GM19023 (cell line): Measurements from ENCODE around the gene CKB.

ENCODE experiments used
- ATAC-seq: cut with Tn5 transposase; IDR thresholded peaks from one replicate; pipeline ENCODE4 v1.9.1; 2021; ENCODE audit warnings: mild to moderate bottlenecking, moderate library complexity; ENCODE audit not compliant: unreplicated experiment

The CKB gene

GRCh38 chr14:103522649-103523574 lies at the start of gene CKB:
Gene CKB (minus strand): TSS chr14:103522830. CDS start chr14:103522493, 337 bp downstream.
- ATAC-seq: no peak

- no peak for ATAC-seq
Observed at GRCh38 chr14:103569408-103569807, 46.8 kb upstream of the CKB start.

DNA sequence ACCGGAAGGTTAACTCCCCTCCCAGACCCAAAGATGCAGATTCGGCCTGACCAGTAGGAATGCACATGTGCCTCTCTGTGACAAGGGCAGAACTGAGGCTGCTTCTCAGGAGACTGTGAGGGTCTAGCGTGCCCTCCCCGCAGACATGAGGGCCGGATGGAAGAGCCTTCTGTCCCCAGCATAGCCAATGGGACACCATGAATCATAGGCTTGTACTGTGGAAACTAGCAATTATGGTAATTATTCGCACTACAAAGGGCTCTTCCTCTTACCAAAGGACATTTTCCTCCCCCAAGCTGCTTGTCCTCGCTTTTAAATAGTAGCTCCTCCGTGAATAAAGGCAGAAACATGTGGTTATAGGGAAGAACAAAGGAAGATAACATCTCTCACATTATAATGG lies 46.3 kb upstream of the CKB start:
- no peak for ATAC-seq

DNA sequence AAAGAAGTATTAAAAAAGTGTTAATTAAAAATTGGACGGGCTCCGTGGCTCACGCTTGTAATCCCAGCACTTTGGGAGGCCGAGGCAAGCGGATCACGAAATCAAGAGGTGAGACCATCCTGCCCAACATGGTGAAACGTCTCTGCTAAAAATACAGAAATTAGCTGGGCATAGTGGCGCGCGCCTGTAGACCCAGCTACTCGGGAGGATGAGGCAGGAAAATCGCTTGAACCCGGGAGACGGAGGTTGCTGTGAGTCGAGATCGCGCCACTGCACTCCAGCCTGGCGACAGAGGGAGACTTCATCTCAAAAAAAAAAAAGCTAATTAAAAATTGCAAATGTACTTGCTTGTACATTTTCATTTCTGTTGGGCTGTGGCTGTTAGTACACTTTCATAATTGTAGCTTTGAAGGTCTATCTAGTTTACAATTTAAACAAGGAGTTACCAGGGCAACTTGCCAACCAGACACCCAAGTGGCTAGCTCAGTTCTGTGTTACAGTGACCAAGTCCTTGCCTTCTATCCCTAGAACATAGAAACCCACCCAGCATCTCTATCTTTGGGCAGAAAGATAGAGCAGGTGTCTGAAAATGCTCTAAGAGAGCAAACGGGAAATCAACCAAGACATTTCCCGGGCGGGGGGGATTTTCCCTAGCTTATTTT lies 41.3 kb upstream of the CKB start:
- no peak for ATAC-seq

GRCh38 chr14:103563226-103563620 lies 40.6 kb upstream of the CKB start:
- ATAC-seq: no peak

- peak; percentile 76 for ATAC-seq
Observed at GRCh38 chr14:103562429-103563225, 40.0 kb upstream of the CKB start, which contains the start of the genes BAG5 and COA8. Gene BAG5 (minus strand): TSS chr14:103562657. CDS start chr14:103561164, 1,493 bp downstream. Gene COA8 (plus strand): TSS chr14:103562960. CDS start chr14:103563002, 42 bp downstream.

DNA sequence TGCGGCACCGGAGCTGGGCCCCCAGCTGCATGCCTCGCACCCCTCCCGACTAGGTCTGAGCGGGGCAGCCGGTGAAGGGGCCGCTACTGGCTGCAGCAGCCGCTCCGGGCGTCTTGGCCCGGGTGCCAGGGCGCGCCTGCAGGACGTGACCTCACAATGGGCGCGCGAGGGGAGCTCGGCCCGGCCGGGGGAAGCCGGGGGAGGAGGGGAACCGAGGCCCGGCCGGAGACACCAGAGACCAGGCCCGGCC lies 39.5 kb upstream of the CKB start:
- ATAC-seq: peak; percentile 34

DNA sequence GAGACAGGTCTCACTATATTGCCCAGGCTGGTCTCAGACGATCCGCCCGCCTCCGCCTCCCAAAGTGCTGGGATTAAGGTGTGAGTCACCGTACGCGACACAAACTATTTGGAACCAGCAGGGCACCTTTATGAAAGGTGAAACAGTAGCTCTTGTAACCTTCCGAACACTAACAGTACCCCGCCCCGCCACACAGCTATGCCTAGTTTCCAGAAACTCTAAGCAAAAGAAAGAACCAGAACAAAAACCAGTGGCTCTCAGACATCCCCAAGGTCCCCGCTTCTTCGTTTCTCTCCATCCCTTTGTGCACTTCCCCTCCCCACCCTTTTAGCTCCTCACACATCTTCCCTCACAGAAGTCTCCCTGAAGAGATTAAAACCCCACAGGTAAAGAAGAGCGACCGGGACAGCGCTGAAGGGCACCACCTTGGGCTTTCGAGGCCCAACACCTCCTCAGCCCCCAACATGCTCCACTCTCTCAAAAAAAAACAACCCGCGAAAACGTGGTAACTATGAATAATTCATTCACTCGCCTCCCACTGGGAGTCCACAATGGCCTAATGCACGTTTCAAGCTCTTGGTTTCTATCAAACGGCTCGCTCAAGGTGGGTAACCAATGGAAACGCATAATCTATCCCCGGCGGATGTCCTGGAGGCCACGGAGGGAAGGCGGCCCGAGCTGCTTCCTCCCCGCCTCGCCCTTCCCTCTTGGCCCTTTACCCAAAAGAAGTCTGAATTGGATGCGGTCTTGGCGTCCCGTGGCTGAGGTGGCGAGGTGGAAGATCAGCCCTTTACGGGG lies 39.0 kb upstream of the CKB start:
- peak; percentile 17 for ATAC-seq

GRCh38 chr14:103560691-103561090 lies 38.1 kb upstream of the CKB start:
- ATAC-seq: no peak

- no peak for ATAC-seq
Observed at GRCh38 chr14:103559766-103560165, 37.1 kb upstream of the CKB start.

DNA sequence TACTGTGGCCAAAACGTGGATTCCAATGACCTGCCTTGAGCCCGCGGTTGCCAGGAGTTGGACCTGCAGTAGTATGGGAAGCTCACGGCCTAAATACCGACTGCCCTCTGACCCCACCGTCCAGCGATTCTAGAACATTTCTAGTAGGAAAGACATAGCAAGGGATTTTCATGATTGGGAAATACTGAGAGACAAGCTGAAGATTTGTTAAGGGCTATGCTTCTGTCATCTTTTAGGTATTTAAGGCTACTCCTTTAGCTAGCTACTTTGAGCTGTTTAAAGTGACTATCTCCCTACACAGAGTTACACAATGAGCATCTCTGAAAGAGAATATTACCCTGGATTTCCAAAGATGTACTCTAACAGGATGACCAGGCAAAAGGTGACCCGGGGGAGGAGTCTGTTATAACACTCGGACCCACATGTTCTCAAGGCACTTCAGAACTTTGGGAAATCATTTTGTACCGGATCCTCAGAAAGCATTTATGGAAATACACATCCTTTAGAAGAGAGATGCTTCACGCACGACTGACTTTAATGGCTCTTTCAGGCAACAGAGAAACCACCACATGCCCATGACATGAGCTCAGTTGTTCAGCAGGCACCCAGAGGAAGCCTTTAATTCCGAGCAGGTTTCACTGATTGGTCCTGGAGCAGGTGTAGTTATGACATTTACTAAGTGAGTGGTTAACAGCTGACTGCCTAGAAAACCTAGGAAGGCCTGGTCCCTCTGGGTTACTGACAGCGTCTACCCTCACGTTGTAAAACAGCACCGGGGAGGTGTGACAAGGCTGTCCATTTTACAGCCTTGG lies 35.6 kb upstream of the CKB start:
- no peak for ATAC-seq

DNA sequence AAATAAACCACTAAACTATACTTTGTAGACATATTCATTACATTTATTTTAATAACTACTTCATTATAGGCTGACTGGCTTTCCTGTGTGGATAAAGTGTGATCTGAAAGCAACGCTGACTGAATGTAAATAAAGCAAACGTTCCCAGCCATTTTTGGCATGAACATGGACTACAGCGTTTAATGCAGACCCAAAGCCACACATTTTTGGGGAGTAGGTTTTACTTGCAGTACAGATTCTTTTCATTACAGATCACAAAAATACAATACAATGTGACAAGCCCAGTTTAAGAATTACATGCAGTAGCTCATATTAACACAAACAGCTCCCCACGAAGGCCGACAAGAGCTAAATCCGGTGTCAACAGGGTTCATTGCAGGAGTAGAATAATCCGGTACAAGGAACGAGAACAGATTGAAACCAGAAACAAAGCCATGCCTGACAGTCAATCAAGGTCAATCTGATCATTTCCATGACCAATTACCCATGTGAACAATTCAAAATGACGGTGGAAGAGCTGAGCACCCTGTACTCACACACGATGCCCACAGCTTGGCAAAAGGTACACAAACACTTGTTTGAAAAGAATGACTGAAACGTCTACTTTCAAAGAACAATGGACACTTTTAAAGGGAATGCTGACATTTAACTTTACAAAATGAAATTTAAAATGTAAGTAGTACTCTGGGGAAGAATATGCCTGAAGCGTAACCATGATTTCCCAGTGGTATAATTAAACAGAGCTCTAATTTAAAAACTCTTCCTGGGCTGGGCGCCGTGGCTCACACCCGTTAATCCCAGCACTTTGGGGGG lies 34.5 kb upstream of the CKB start:
- ATAC-seq: no peak

GRCh38 chr14:103555559-103556337 lies 33.1 kb upstream of the CKB start:
- ATAC-seq: no peak

DNA sequence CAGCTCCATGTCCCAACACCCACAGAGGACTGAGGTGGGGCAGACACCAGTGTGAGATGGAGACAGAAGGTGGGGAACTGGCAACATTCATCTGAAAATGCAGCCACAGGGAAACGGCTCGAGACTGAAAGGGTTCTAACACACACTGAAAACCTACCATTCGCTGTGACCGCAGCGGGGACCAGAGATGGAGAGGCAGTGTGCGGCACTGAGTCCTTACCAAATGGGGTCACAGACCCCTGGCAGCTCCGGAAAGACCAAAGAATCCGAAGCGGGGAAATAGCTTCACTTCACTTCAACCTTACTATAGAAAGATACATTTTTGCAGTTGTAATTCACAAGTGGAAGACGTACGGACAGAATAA lies 30.2 kb upstream of the CKB start:
- no peak for ATAC-seq

DNA sequence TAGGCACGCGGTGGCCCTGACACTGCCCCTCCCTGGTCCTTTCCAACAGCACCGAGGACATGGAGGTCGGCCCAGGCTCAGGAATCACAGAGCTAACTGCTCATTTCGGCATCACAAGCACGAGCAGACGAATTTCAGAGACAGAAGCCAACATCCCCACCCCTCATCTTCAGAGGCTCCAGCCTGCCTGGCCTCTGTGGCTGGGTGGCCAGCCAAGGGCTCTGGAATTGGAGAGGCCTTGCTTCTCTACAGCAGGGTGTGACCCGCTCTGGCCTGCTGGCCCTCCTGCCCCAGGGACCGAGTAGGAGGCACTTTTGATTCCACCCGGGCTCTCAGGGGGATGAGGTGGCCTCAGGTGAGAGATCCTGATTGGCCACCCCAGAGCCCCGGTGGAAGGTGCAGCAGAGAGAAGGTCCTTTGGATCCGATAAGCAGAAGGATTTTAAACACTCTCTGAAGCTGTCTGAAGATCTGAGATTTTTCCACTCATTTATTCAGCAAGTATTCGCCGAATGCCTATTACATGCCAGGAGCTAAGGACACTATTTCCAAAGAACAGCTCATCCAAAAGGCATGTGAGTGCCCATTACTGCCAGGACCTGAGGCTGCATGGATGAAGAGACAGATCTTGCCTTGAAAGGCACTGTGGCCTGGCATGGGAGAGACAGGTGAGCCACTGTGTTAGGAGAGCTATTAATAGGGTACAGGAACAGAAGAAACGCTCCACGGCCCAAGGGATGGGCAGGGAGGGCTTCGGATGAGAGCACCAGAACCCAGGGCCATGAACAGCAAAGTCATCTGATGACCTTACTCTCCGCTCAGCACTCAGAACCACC lies 29.6 kb upstream of the CKB start:
- ATAC-seq: no peak

DNA sequence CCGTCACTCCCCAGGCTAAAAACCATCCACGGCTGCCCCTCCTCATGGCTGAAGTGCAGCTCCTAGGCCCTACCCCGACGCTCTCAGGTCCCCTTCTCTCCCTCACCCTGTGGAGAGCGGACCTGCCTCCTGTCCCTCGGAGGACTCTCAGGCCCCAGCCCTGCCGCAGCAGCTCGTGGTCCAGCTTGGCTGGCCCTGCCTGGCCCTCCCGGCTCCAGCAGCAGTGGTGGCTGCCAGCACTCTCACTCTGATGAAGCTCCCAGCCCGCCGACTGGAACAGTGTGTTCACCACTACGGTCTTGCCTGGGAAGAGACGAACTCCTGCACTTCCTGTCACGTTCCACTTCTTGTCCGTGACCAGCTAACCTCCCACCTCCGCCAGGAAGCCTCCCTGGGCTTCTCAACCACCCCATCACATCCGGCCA lies 28.7 kb upstream of the CKB start:
- no peak for ATAC-seq
